DLD1 (cell line): ENCODE results near the gene ITGB6.

ENCODE experiments used
- in situ Hi-C: cut with HindIII; loops from 2 replicates; pipeline ENCODE4 v1.10.0; 2017; ENCODE audit warnings: low sequenced_read_pairs

The ITGB6 gene

DNA sequence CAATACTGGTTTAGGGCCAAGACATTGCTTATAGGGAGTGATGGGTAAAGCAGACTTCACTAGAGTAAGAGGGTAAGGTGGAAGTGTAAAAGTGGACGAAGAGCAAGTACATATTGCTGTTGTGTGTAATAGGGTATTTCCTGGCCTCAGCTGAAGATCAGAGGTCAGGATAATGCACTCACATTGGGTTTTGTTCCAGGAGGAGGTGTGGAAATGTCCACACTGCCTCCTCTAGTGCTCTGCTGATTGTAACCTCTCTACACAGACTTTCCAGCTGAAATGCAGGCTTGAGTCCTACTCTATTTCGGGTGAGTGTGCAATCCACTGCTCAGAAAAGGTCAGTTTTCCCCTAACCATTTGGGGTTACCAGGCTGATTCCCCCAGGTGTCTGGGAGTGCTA is 96.0 kb downstream of the ITGB6 start:
- in situ Hi-C loops: no loop called here

DNA sequence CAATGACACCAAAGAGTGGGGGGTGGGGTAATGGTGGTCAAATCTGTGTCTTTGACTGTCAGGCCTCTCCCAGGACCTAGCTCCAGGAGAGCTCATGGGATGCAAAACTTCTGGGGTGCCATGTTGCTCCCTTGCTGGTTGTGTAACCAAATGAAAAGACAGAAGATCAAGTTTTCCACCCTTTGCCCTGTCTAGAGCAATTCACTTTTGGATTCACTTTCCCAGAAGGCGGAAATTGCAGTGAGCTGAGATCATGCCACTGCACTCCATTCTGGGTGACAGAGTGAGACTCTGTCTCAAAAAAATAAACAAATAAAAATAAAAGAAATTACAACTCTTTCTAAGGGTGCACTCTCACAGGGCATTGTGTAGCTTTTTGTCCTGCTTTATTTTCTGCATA is 102.7 kb downstream of the ITGB6 start:
- in situ Hi-C loops: no loop called here

DNA sequence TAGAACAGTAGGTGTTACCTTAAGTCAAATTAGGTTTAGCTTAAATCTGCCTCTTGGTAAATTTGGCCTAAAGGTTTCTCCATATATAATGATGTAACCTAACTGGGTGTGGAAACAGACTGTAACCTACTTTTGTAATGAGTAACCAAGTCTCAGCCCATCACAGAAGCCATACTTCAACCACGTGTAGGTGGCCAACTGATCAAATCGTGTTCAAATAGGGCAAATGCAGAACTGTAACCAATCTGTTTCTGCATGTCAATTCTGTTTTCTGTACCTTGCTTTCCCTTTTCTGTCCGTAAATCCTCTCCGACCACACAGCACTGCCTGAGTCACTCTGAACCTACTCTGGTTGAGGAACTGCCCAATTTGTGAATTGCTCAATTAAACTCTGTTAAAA is 103.7 kb downstream of the ITGB6 start:
- in situ Hi-C loops: no loop called here

DNA sequence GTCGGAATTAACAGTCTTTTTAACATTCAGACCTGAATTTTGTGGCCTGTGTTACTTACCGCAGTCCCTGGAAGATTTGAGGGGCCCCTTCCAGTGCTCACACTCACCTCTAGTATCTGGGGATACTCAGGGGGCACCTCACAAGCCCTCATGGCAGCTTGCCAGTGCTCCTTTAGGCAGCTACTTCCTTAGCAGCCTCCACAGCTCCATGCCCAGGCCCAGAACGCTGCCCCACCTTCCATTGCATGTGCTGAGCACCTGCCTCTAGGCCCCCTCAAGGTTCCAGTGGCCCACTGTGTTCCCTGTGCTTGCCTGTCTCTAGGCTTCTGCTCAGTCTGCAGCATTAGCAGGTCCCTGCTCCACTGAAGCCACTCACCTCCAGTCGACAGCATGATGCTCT is 107.6 kb downstream of the ITGB6 start:
- in situ Hi-C loops: no loop called here

DNA sequence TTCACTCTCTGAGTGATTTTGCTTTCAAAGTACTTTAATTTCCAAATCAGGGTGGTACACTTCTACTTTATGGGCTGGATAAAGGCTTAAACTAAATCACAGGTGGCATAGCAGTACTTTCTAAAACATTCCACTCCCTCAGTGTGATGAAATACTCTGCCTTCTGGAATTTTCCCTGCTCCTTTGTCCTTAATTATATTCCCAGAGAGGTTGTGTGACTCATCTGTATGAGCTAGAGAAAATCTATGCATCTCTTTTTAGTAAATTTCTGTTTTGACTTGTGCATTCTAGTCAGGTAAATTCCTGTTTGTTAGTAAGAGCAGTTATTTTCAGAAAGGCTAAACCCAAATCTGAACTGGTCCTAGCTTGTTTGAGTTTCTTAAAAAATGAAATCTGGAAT is 108.7 kb downstream of the ITGB6 start:
- in situ Hi-C loops: no loop called here

DNA sequence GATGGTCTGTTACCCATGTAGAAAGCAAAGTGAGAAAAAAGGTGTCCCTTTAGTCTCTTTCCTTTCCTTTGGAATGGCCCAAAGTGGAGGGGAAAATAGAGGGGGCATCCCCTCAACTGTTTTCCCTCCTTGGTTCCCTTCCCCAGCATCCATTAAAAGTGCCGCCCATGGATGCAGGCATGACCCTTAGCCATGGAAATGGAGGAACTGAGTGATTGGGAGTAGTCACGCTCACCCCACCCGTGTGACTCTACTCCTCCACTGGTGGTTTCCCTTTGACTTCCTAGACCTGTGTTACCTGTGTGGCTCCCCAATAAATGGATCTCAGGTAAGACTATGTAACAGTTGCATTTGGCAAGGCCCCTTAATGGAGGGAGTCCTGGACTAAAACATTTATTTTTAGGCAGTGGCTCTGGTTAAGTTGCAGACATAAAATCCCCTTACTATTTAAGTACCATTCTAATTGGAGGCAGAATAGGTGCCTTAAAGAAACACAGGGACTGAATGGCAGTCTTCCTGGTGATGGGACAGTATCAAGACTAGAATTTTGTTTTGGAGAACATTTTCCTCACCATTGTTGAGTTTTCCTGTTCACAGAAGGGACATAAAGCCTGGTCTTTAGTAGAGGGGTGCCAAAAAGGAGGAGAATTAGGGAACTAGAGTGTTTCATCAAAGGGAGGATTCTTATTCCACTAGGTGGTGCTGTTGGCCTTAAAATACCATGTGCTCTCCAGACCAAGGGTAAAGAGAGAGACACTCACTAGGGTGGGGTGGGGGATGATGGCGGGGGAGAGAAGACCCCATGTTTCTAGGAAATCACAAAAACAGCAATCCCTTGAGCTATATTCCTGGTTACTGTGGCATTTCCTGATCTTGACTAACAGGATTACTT is 112.0 kb downstream of the ITGB6 start:
- in situ Hi-C loops: no loop called here

DNA sequence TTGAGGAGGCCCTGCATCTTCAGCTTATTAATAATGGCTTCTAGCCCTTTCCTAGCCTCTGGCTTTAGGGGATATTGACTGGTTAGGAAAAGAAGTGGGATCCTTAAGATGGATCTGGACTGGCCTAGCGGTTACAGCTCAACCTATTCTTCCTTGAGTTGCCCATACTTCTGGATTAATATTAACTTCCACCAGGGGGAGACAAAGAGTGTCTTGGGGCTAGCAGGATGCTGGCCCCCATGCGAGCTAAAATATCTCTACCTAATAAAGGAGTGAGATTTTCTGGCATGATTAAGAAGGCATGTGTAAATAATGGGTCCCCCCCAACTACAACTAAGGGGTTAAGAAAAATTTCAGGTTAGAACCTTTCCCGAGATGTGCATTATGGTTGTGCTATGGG is 114.4 kb downstream of the ITGB6 start:
- in situ Hi-C loops: no loop called here

DNA sequence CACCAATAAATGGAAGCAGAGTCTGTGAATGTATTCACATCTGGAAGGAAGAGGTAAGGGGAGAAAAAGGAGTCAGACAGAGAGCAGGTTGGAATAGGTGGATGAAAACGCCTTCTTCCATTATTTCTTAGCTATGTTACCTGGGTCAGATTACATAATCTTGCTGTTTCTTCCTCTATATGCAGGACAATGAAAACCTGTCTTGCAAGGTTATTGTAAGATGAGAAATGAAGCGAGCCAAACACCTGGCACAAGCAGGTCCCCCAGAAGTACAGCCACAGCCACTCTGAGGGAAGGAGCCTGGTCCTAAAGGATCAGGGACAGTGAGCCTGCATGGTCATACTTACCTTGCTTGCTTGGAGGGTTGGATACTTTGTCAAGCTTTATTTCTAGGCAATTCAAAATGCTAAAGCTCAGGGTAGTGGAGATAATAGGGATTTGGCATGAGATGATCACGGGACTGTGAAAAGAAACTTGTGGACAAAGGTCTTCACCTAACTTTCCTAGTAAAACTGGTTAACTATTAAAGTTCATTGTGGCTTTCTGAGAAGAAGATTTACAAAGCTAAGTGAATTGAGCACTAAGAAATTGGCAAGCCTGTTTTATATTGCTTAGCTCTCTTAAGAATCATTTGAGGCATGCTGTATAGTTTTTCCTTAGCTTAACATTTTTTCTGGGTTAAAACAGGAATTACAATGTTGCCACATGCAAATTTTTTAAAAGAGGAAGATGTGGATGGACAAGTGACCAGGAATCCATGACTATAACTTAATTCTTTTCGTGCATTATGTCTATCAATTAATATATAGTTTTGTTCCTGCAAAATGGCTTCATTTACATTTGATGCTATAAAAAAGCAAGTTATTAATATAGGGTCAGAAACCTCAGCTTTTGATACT is 121.9 kb downstream of the ITGB6 start:
- in situ Hi-C loops: no loop called here

DNA sequence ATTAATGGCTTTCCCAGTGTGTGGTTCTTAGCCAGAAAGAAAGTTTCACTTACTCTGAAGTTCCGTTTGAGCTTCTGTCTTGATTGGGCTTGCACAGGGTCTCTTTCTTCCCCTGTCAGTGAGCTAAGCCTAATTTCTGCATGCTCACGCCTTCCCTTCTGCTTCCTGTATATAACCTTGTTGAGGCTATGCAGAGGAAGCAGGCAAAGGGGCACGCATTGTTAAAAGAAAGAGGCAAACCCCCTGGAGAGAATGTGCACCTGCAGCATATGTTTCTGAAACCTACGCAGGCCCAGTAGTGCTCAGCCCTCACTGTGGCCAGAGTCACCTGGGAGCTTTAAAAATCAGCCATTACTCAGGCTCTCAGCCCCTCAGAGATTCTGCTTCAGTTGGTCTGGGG is 123.2 kb downstream of the ITGB6 start:
- in situ Hi-C loops: no loop called here

DNA sequence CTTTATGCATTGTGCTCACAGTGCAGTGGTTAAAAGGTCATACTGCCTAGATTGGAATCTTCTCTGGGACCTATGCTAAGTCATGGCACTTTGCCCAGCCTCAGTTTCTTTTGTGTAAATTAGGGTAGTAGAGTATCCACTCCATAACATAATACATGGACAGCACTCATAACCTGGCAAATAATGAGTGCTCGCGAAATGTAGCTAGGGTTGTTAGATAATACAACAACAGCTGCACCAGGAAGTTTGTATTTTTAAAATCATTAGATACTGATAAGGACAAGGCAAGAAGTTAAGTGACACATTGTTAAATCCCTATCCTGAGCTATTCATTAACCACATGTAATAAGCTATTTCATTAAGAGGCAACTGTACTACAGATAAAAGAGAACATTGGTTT is 123.8 kb downstream of the ITGB6 start:
- in situ Hi-C loops: no loop called here

DNA sequence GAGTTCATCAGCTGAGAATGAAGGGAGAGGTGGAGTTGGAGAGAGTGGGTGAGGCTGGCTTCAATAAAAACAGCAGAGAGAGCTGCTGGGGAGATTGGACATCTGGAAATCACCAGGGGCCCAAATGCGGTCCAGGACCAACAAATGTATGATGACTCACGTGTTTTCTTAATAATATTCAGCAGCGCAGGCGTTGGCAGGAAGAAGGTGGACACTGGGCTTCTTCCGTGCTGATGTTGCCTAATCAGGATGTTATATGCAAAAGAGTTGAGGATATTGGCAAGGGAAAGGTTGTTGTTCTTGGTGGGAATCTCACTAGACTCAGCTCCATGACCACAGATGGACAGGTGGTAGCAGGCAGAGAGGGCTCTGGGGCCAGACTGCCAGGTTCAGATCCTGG is 124.9 kb downstream of the ITGB6 start:
- in situ Hi-C loops: no loop called here

DNA sequence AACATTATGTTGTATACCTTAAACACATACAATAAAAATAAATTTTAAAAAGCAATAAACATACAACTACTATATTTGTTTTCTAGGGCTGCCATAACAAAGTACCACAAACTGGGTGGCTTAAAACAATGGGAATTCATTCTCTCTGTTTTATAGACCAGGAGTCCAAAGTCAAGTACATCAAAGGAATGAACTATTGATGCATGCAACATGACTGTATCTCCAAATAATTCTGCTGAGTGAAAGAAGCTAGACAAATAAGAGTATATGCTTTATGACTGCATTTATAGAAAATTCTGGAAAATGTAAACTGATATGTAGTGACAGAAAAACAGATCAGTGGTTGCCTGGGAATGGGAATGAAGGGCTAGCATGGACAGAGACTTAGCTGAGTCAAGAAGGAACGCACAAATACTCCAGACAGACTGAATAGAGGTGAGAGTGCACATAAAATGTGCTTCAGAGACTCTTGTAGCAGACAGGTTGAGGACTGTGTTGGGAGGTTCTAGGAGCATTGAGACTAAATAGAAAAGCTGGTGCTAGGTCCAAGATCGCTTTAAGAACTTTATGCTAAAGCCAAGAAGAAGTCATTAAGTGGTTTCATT is 126.7 kb downstream of the ITGB6 start:
- in situ Hi-C loops: no loop called here

DNA sequence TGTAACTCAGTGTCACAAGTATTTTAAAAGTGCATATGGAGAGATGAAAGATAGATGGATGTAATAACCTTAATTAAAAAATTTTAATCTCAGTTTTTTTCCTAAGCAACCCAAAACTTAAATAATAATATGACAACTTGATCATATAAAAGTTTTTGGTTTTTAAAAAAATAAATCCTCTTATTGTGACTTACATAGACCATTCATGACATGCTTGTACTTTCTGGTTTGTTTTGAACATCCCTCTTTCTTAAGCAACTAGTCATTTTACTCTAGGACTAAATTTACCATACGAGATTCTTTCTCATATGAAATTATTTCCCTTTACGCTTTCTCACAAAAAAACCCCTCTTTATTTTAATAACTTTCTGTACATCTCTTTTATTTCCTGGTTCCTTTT is 131.2 kb downstream of the ITGB6 start:
- in situ Hi-C loops: no loop called here

DNA sequence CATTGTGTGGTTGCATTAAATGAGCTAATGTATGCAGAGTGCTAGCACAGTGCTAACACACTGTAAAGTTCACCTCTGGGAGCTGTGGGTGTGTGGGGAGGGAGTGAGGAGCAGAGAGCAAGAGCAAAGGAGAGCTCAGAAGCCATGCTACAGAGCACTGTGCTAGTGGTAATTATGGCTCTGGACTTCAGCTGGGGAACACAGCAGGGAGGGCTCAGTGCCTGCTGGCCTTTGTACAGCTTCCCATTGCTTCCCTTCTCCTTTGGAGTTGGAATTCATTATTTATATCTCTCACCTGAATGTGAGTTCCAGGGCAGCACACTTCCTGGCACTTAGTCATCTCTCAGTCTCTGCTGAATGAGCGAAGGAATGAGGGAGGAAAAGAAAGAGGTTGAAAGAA is 135.2 kb downstream of the ITGB6 start:
- in situ Hi-C loops: no loop called here

DNA sequence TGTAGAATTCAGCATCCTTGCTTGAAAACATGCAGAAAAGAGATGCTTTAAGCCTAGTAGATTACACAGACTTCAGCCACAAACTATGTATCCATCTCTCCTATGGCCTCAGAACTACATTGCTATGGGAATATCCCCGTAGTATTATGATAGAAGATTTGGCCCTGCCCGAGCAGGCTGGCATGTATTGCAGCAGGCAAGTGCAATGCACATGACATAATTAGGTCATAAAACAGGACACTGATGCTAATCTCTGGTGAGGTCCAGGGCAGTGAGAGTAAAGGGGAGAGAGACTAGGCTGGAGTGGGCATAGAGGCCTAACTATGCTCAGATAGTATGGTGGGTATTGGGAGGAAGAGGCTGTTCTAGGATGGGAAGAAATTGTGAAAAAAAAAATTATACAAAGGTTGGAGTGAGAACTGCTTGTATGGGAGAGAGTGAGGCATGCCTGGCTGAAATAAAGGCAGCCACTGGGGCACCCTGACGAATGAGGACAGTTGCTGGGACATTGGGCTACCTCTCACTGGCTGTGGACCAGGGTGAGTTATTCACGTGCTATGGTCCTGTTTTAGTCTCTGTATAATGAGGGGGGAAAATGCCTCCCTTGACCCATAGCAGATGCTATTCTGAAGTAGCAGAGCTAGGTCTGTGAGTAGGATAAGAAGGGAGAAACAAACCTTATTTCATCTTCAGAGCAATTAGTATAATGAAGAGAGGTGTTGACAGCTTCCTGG is 136.0 kb downstream of the ITGB6 start:
- in situ Hi-C loops: no loop called here

DNA sequence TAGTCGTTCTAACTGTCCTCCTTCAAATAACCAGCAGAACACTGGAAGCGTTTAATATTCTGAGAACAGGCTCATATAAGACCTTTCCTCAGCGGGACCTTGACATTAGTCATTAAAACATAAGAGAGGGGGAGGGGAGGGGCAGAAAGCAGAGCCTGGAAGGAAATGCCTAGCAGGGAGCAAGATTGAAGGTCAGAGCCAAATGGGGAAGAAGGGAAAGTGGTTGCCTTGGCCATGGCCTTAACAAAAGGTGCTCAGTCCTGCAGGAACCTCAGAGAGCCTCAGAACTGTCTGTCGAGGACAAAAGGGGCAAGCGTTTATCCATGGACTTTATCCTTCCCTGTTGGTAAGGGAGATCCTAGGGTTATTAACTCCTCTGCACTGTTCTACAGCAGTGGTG is 136.8 kb downstream of the ITGB6 start:
- in situ Hi-C loops: no loop called here

DNA sequence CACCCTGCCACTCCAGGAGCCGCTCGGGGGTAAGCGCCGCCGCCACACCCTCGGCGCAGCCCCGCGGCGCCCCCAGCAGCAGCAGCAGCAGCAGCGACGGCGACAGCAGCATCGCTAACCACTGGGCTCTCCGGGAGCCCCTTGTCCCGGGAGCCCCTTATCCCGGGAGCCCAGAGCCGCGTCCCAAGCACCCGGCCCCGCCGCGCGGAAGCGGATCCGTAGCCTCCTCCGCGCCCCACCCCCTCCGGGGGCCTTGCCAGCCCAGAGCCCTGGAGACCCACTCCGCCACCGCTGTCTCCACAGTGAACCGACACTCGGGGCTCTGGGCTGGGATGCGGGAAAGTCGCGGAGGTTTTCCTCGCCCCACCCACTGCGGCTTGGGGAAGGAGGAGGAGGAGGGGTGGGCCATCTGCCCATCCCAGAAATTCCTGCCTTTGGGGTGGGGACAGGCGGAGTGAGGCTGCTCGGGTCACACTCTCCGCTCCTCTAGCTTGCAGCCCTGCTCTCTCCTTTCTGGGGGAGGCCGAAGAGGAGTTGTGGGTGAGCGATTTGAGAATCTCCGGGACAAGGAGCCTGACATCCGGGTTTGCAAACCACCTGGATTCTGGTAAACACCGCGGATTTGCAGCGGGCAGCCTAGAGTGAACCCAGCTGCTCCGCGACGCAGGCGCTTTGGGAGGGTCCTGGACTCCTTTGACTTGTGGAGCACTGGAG is 137.6 kb downstream of the ITGB6 start, which contains the start of gene PLA2R1:
PLA2R1 (minus strand) TSS at position 324 of the 714 bp plus-strand sequence; CDS start at position 112, 212 bp downstream.
- in situ Hi-C loops: no loop called here

DNA sequence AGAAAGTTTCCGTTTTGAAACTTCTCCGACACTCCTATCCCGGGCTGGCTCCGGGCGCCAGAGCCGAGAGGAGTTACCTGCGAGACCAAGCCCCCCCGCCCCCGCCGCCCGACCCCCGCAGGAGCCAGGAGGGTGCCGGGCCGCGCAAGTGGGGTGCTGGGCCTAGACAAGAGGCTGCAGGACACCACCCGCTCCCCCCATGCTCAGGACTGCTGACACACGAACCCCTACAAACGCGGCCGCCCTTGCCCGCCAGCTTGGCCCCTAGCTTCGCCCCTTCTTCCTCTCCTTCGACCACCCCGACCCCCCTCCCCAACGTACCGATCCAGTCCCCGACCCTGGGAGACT is 138.2 kb downstream of the ITGB6 start:
- in situ Hi-C loops: no loop called here

DNA sequence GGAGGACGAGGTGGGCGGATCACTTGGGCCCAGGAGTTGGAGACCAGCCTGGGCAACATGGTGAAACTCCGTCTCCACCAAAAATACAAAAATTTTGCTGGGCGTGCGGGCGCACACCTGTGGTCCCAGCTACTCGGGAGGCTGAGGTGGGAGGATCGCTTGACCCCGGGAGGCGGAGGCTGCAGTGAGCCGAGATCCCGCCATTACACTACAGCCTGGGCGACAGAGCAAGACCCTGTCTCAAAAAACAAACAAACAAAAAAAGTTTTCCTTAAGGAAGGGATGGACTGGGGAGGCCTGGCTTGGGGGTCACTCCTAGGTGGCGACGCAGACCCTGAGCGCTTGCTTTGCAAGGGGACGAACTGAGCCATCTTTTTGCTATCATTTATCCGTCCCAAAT is 138.5 kb downstream of the ITGB6 start:
- in situ Hi-C loops: no loop called here

DNA sequence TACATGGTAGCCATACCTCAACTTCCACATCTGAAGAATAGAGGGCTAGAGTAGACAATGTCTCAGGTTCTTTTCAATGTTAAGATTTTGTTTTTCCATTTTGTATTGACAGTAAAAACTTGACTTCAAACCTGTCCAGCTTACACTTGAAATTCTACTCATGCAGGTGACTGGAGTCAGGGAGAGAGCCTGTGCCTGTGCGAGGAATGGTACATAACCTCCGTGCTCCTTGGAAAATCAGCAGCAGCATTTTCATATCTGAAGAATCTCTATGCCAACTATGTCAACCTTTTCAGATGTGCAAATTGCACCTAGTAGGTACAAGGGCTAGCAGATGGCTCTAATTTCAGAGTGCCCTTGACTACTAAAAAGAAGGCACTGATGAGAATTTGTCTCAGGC is 139.8 kb downstream of the ITGB6 start:
- in situ Hi-C loops: no loop called here
